Astrocyte (in vitro differentiated cells and primary cell): Measurements from ENCODE around the gene ZBTB1. TPM values are rescaled to one million over a fixed set of nuclear protein-coding genes. Genes with fewer than 3 reads are reported as not detected.

Source experiments
- DNase-seq: peaks from one replicate; pipeline ENCODE4 v3.0.0-alpha.2; 2010; ENCODE audit warnings: low read depth
- FAIRE-seq: peaks from 2 replicates; lab custom pipeline; 2011; peaks lifted over from hg19 to GRCh38; lab: Jason Lieb, UNC
- H2AFZ ChIP-seq: 2 replicates; pipeline ENCODE4 v1.6.0; 2012; ENCODE audit warnings: low read depth, low read length, inconsistent platforms
- H3K27ac ChIP-seq: 2 replicates; pipeline ENCODE4 v1.5.1; 2011; ENCODE audit warnings: low read depth, low read length, inconsistent platforms
- H3K27me3 ChIP-seq: 2 replicates; pipeline ENCODE4 v1.6.0; 2011; ENCODE audit warnings: low read length, inconsistent platforms; ENCODE audit not compliant: insufficient read depth
- H3K36me3 ChIP-seq: 2 replicates; pipeline ENCODE4 v1.5.1; 2011; ENCODE audit warnings: low read length, inconsistent platforms; ENCODE audit not compliant: insufficient read depth
- H3K4me1 ChIP-seq: 2 replicates; pipeline ENCODE4 v1.5.1; 2011; ENCODE audit warnings: low read length, inconsistent platforms; ENCODE audit not compliant: insufficient read depth
- H3K4me2 ChIP-seq: 2 replicates; pipeline ENCODE4 v1.6.0; 2012; ENCODE audit warnings: low read length, inconsistent platforms
- H3K4me3 ChIP-seq: 2 replicates; pipeline ENCODE4 v1.5.1; 2011; ENCODE audit warnings: low read depth, mild to moderate bottlenecking, low read length, inconsistent platforms; ENCODE audit not compliant: insufficient read depth
- H3K79me2 ChIP-seq: 2 replicates; pipeline ENCODE4 v1.6.0; 2012; ENCODE audit warnings: mild to moderate bottlenecking, low read length, inconsistent platforms; ENCODE audit not compliant: insufficient read depth
- H3K9ac ChIP-seq: 2 replicates; pipeline ENCODE4 v1.6.0; 2012; ENCODE audit warnings: mild to moderate bottlenecking, low read length, inconsistent platforms
- H3K9me3 ChIP-seq: 2 replicates; pipeline ENCODE4 v1.5.1; 2012; ENCODE audit warnings: low read depth, mild to moderate bottlenecking, low read length, inconsistent platforms; ENCODE audit not compliant: insufficient read depth
- H4K20me1 ChIP-seq: 2 replicates; pipeline ENCODE4 v1.6.0; 2012; ENCODE audit warnings: low read length, inconsistent platforms; ENCODE audit not compliant: insufficient read depth
- H3K27ac Mint-ChIP-seq: one replicate; pipeline ENCODE4 v1.8.0; 2021; ENCODE audit warnings: mild to moderate bottlenecking, mixed read lengths; ENCODE audit not compliant: unreplicated experiment
- H3K27me3 Mint-ChIP-seq: one replicate; pipeline ENCODE4 v1.8.0; 2021; ENCODE audit warnings: low read depth, mixed read lengths; ENCODE audit not compliant: unreplicated experiment
- H3K36me3 Mint-ChIP-seq: one replicate; pipeline ENCODE4 v1.8.0; 2021; ENCODE audit warnings: low read depth, mixed read lengths; ENCODE audit not compliant: unreplicated experiment
- H3K4me1 Mint-ChIP-seq: one replicate; pipeline ENCODE4 v1.8.0; 2021; ENCODE audit warnings: low read depth, mixed read lengths; ENCODE audit not compliant: unreplicated experiment
- H3K4me3 Mint-ChIP-seq: one replicate; pipeline ENCODE4 v1.8.0; 2021; ENCODE audit warnings: mild to moderate bottlenecking, moderate library complexity, mixed read lengths; ENCODE audit not compliant: unreplicated experiment
- H3K9me3 Mint-ChIP-seq: one replicate; pipeline ENCODE4 v1.8.0; 2021; ENCODE audit warnings: mild to moderate bottlenecking, mixed read lengths; ENCODE audit not compliant: unreplicated experiment
- EZH2 ChIP-seq: IDR thresholded peaks from 2 replicates; pipeline ENCODE4 v1.6.1; 2012; ENCODE audit warnings: mild to moderate bottlenecking, low read length, inconsistent platforms; ENCODE audit not compliant: insufficient read depth
- total RNA-seq: library from RNA; stranded (reverse); gene quantifications from 2 replicates; pipeline ENCODE4 v1.2.1, GENCODE V29; 2021
- TF ChIP-seq, protein P1 (sequence below): IDR thresholded peaks from 2 replicates; pipeline ENCODE4 v1.5.1; 2011; ENCODE audit warnings: low read depth, mild to moderate bottlenecking, inconsistent platforms, low read length, moderate library complexity; ENCODE audit not compliant: insufficient read depth

Gene ZBTB1
- total RNA-seq, 1 donor from 2014 or later: 43.0 TPM

DNA sequence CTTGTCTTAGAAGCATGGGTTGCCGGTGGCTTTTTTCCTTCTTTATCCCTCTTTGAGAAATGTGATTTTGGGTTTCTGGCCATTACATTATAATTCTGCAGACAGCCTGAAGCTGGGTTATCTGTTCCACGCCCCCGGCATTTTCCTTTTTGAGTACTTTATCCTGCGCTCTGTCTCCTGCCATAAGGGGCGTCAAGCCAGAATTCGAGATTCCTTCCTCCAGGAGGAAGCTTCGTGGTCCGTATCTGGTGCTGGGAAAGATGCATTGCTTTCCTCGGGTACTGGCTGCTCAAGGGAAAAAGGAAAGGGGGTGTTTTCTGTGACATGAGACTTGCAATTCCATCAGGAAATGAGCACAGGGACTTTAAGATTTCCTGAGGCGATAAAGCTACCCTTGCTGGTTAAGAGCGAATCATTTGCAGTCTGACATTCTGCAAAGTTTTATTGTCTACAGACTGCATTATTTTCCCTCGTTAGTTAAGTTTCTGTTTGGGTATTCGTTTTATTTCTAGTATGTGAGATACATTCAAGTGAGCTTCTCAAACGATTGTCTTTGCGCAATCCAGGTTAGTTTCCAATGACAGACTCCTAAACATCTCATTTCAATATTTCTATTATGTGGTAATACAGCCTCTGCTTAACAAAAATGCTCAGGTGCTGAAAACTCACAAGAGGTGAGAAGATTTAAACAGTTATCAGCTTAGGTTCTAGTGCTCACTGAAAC is 38.6 kb upstream of the ZBTB1 start:
- peak overlapping the region; percentile 78 for H3K27ac Mint-ChIP-seq
- Histone ChIP-seq H3K4me1 (no peaks in the 10 kb centered on the region), H3K27me3 (no peaks in the 10 kb centered on the region), H3K4me3 (peak overlapping the region; percentile 83), H3K4me2 (peak overlapping the region; percentile 92), H4K20me1 (no peaks in the 10 kb centered on the region), H3K36me3 (no peaks in the 10 kb centered on the region), H3K27ac (no peak overlapping the region), H3K79me2 (no peaks in the 10 kb centered on the region), H3K9ac (peak overlapping the region; percentile 81), H3K9me3 (no peaks in the 10 kb centered on the region), H2AFZ (peak overlapping the region; percentile 81)
- no peaks in the 10 kb centered on the region for H3K9me3 Mint-ChIP-seq
- H3K4me1 Mint-ChIP-seq: peaks cover 9% of the 10 kb centered on the region
- H3K27me3 Mint-ChIP-seq: no peaks in the 10 kb centered on the region
- FAIRE-seq: peak; percentile 50
- peaks cover 4% of the 10 kb centered on the region for H3K36me3 Mint-ChIP-seq
- H3K4me3 Mint-ChIP-seq: peak overlapping the region; percentile 95
- TF ChIP-seq, protein P1, sequence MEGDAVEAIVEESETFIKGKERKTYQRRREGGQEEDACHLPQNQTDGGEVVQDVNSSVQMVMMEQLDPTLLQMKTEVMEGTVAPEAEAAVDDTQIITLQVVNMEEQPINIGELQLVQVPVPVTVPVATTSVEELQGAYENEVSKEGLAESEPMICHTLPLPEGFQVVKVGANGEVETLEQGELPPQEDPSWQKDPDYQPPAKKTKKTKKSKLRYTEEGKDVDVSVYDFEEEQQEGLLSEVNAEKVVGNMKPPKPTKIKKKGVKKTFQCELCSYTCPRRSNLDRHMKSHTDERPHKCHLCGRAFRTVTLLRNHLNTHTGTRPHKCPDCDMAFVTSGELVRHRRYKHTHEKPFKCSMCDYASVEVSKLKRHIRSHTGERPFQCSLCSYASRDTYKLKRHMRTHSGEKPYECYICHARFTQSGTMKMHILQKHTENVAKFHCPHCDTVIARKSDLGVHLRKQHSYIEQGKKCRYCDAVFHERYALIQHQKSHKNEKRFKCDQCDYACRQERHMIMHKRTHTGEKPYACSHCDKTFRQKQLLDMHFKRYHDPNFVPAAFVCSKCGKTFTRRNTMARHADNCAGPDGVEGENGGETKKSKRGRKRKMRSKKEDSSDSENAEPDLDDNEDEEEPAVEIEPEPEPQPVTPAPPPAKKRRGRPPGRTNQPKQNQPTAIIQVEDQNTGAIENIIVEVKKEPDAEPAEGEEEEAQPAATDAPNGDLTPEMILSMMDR: peak; percentile 25
- TF ChIP-seq EZH2: no peak
- peak; percentile 59 for DNase-seq

DNA sequence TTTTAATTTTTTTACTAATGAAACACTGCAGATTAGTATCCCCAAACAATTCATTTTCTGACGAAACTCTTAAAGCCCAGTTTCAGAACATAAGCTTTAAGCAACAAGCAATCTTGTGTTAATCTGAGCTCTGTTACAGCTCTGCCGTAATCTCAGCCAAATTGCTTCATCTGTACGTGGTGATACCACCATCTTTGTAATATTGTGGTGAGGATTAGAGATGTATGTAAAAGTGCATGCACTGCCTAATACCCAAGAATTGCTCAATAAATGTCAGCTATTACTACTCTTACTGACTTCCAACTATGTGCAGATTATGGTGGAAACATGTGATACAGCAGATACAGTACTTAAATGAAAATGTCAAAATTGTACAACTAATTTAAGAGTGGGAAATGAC is 37.5 kb upstream of the ZBTB1 start:
- H2AFZ ChIP-seq: no peak overlapping the region
- TF ChIP-seq EZH2: no peak
- TF ChIP-seq, protein P1: no peak
- H3K9ac ChIP-seq: no peak overlapping the region
- no peak overlapping the region for H3K4me3 ChIP-seq
- no peaks in the 10 kb centered on the region for H3K27me3 ChIP-seq
- Mint-ChIP-seq H3K9me3 (no peaks in the 10 kb centered on the region), H3K36me3 (no peaks in the 10 kb centered on the region), H3K27me3 (no peaks in the 10 kb centered on the region), H3K4me3 (no peak overlapping the region), H3K4me1 (peaks cover 9% of the 10 kb centered on the region), H3K27ac (no peak overlapping the region)
- no peaks in the 10 kb centered on the region for H4K20me1 ChIP-seq
- no peaks in the 10 kb centered on the region for H3K79me2 ChIP-seq
- DNase-seq: no peak
- H3K9me3 ChIP-seq: no peaks in the 10 kb centered on the region
- no peak overlapping the region for H3K4me2 ChIP-seq
- H3K36me3 ChIP-seq: no peaks in the 10 kb centered on the region
- H3K27ac ChIP-seq: no peak overlapping the region
- no peak for FAIRE-seq
- H3K4me1 ChIP-seq: no peaks in the 10 kb centered on the region

DNA sequence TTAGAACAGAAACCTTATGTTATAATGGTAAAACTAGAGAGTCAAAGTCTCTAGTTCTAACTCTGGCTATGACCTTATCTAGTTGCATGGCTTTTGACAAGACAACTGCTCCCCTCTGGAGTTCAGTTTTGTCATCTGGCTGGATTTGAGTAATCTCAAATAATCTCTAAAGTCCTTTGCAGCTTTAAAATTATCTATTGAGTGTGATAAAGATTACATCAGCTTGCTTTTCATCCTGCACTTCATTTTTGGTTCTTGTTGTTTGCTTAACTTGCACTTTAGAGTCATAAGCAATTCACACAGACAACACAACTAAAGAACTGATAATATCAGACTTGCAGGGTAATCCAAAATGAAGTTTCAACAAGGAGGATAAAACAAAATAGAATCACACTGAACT is 37.0 kb upstream of the ZBTB1 start:
- no peak overlapping the region for H3K4me3 Mint-ChIP-seq

More for the DNA sequence above, 37.0 kb upstream of the ZBTB1 start:
- Histone ChIP-seq H3K27ac (no peak overlapping the region), H2AFZ (no peak overlapping the region), H3K4me3 (no peak overlapping the region), H3K27me3 (no peaks in the 10 kb centered on the region), H3K9ac (no peak overlapping the region), H3K9me3 (no peaks in the 10 kb centered on the region), H3K4me2 (no peak overlapping the region), H3K79me2 (no peaks in the 10 kb centered on the region), H3K4me1 (no peaks in the 10 kb centered on the region), H4K20me1 (no peaks in the 10 kb centered on the region), H3K36me3 (no peaks in the 10 kb centered on the region)
- H3K27ac Mint-ChIP-seq: no peak overlapping the region
- peak; percentile 85 for FAIRE-seq
- H3K27me3 Mint-ChIP-seq: no peaks in the 10 kb centered on the region
- TF ChIP-seq, protein P1: no peak
- TF ChIP-seq EZH2: no peak
- DNase-seq: no peak
- H3K36me3 Mint-ChIP-seq: no peaks in the 10 kb centered on the region
- H3K9me3 Mint-ChIP-seq: no peaks in the 10 kb centered on the region
- peaks cover 9% of the 10 kb centered on the region for H3K4me1 Mint-ChIP-seq
